Measurements from ENCODE around the gene MGAT4B. TPM values are rescaled to one million over a fixed set of nuclear protein-coding genes. Genes with fewer than 3 reads are reported as not detected.

The MGAT4B gene
- total and polyA plus RNA-seq, 2 of the 13 experiments (the other 11 are each of a cell fraction or from before 2014, with no cell fraction given): 93.5 to 130 TPM

DNA sequence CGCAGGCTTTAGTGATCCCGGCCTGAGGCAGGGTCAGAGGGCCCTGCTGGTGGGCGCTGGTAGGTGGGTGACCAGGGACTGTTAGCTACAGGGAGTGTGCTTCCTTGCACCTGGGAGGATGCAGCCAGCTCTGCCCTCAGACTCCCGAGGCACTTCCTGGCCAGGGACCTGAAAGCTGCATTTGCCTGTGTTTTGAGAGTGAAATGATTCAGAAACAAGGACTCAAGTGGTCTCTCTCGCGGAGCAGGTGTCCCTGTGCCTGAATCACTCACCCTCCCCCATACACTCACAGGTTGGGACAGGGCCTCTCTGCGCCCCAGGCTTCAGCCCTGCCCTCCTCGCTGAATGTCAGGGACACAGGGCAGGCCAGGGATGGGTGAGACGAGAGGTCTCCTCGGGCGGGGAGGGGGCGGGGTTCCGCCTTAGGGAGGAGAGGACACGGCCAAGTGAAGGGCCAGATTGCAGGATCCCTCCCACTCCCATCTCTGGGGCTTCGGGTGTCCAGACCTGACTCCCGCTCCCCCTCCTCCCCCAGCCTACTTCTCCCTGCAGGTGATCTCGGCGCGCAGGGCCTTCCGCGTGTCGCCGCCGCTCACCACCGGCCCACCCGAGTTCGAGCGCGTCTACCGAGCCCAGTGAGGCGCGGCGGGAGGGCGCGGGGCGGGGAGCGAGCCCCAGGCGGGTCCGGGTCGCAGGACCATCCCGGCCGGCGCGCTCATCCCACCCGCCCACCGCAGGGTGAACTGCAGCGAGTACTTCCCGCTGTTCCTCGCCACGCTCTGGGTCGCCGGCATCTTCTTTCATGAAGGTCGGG lies 11.4 kb downstream of the MGAT4B start (continued):
- TF ChIP-seq, protein P1, sequence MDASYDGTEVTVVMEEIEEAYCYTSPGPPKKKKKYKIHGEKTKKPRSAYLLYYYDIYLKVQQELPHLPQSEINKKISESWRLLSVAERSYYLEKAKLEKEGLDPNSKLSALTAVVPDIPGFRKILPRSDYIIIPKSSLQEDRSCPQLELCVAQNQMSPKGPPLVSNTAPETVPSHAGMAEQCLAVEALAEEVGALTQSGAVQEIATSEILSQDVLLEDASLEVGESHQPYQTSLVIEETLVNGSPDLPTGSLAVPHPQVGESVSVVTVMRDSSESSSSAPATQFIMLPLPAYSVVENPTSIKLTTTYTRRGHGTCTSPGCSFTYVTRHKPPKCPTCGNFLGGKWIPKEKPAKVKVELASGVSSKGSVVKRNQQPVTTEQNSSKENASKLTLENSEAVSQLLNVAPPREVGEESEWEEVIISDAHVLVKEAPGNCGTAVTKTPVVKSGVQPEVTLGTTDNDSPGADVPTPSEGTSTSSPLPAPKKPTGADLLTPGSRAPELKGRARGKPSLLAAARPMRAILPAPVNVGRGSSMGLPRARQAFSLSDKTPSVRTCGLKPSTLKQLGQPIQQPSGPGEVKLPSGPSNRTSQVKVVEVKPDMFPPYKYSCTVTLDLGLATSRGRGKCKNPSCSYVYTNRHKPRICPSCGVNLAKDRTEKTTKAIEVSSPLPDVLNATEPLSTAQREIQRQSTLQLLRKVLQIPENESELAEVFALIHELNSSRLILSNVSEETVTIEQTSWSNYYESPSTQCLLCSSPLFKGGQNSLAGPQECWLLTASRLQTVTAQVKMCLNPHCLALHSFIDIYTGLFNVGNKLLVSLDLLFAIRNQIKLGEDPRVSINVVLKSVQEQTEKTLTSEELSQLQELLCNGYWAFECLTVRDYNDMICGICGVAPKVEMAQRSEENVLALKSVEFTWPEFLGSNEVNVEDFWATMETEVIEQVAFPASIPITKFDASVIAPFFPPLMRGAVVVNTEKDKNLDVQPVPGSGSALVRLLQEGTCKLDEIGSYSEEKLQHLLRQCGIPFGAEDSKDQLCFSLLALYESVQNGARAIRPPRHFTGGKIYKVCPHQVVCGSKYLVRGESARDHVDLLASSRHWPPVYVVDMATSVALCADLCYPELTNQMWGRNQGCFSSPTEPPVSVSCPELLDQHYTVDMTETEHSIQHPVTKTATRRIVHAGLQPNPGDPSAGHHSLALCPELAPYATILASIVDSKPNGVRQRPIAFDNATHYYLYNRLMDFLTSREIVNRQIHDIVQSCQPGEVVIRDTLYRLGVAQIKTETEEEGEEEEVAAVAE (CRISPR knock-in tag; IDR thresholded peaks at IDR 0.05; ENCODE audit: borderline replicate concordance): no peak
- TF ChIP-seq RFX1 (IDR thresholded peaks at IDR 0.05) (no peak), ZNF619 (CRISPR knock-in tag; IDR thresholded peaks at IDR 0.05) (no peak), ZNF264 (CRISPR knock-in tag; IDR thresholded peaks at IDR 0.05) (no peak), HMG20A (CRISPR knock-in tag; IDR thresholded peaks at IDR 0.05; ENCODE audit: borderline replicate concordance) (no peak), MIER2 (CRISPR knock-in tag; IDR thresholded peaks at IDR 0.05) (no peak), RFX5 (IDR thresholded peaks at IDR 0.05; ENCODE audit: low read depth, low read length) (no peak), ZFYVE20 (CRISPR knock-in tag; IDR thresholded peaks at IDR 0.05; ENCODE audit: borderline replicate concordance, low read depth) (no peak), KAT7 (CRISPR knock-in tag; IDR thresholded peaks at IDR 0.05; ENCODE audit: borderline replicate concordance) (peak; percentile 1; the same call in 1 of the 2 replicates), ZNF567 (CRISPR knock-in tag; IDR thresholded peaks at IDR 0.05; ENCODE audit: borderline replicate concordance) (no peak), ARHGAP35 (CRISPR knock-in tag; IDR thresholded peaks at IDR 0.05; ENCODE audit: borderline replicate concordance) (peak; percentile 52; the same call in 1 of the 2 replicates), MEIS2 (CRISPR knock-in tag; IDR thresholded peaks at IDR 0.05) (no peak)
- TF ChIP-seq, protein P2, sequence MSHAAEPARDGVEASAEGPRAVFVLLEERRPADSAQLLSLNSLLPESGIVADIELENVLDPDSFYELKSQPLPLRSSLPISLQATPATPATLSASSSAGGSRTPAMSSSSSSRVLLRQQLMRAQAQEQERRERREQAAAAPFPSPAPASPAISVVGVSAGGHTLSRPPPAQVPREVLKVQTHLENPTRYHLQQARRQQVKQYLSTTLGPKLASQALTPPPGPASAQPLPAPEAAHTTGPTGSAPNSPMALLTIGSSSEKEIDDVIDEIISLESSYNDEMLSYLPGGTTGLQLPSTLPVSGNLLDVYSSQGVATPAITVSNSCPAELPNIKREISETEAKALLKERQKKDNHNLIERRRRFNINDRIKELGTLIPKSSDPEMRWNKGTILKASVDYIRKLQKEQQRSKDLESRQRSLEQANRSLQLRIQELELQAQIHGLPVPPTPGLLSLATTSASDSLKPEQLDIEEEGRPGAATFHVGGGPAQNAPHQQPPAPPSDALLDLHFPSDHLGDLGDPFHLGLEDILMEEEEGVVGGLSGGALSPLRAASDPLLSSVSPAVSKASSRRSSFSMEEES (CRISPR knock-in tag; IDR thresholded peaks at IDR 0.05): no peak
- TF ChIP-seq, protein P3, sequence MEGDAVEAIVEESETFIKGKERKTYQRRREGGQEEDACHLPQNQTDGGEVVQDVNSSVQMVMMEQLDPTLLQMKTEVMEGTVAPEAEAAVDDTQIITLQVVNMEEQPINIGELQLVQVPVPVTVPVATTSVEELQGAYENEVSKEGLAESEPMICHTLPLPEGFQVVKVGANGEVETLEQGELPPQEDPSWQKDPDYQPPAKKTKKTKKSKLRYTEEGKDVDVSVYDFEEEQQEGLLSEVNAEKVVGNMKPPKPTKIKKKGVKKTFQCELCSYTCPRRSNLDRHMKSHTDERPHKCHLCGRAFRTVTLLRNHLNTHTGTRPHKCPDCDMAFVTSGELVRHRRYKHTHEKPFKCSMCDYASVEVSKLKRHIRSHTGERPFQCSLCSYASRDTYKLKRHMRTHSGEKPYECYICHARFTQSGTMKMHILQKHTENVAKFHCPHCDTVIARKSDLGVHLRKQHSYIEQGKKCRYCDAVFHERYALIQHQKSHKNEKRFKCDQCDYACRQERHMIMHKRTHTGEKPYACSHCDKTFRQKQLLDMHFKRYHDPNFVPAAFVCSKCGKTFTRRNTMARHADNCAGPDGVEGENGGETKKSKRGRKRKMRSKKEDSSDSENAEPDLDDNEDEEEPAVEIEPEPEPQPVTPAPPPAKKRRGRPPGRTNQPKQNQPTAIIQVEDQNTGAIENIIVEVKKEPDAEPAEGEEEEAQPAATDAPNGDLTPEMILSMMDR (CRISPR knock-in tag; IDR thresholded peaks at IDR 0.05): no peak
- TF ChIP-seq, protein P4, sequence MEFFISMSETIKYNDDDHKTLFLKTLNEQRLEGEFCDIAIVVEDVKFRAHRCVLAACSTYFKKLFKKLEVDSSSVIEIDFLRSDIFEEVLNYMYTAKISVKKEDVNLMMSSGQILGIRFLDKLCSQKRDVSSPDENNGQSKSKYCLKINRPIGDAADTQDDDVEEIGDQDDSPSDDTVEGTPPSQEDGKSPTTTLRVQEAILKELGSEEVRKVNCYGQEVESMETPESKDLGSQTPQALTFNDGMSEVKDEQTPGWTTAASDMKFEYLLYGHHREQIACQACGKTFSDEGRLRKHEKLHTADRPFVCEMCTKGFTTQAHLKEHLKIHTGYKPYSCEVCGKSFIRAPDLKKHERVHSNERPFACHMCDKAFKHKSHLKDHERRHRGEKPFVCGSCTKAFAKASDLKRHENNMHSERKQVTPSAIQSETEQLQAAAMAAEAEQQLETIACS (CRISPR knock-in tag; IDR thresholded peaks at IDR 0.05): no peak
- TF ChIP-seq, protein P5, sequence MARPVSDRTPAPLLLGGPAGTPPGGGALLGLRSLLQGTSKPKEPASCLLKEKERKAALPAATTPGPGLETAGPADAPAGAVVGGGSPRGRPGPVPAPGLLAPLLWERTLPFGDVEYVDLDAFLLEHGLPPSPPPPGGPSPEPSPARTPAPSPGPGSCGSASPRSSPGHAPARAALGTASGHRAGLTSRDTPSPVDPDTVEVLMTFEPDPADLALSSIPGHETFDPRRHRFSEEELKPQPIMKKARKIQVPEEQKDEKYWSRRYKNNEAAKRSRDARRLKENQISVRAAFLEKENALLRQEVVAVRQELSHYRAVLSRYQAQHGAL (CRISPR knock-in tag; IDR thresholded peaks at IDR 0.05; ENCODE audit: not compliant biosample characterization): no peak
- TF ChIP-seq, protein P6, sequence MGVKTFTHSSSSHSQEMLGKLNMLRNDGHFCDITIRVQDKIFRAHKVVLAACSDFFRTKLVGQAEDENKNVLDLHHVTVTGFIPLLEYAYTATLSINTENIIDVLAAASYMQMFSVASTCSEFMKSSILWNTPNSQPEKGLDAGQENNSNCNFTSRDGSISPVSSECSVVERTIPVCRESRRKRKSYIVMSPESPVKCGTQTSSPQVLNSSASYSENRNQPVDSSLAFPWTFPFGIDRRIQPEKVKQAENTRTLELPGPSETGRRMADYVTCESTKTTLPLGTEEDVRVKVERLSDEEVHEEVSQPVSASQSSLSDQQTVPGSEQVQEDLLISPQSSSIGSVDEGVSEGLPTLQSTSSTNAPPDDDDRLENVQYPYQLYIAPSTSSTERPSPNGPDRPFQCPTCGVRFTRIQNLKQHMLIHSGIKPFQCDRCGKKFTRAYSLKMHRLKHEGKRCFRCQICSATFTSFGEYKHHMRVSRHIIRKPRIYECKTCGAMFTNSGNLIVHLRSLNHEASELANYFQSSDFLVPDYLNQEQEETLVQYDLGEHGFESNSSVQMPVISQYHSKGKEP (CRISPR knock-in tag; IDR thresholded peaks at IDR 0.05): no peak

All from HepG2 (cell line).